GM18868 (cell line): ENCODE data around the gene TMEM217.
"Not testable (repeated sequence)": the region's sequence is repeated elsewhere in the genome, so short reads cannot be mapped to it uniquely, and the experiment has no call there.

Experiments
- ATAC-seq: cut with Tn5 transposase; IDR thresholded peaks from one replicate; pipeline ENCODE4 v1.9.1; 2021; ENCODE audit warnings: mild to moderate bottlenecking, moderate library complexity; ENCODE audit not compliant: unreplicated experiment

TMEM217 gene

DNA sequence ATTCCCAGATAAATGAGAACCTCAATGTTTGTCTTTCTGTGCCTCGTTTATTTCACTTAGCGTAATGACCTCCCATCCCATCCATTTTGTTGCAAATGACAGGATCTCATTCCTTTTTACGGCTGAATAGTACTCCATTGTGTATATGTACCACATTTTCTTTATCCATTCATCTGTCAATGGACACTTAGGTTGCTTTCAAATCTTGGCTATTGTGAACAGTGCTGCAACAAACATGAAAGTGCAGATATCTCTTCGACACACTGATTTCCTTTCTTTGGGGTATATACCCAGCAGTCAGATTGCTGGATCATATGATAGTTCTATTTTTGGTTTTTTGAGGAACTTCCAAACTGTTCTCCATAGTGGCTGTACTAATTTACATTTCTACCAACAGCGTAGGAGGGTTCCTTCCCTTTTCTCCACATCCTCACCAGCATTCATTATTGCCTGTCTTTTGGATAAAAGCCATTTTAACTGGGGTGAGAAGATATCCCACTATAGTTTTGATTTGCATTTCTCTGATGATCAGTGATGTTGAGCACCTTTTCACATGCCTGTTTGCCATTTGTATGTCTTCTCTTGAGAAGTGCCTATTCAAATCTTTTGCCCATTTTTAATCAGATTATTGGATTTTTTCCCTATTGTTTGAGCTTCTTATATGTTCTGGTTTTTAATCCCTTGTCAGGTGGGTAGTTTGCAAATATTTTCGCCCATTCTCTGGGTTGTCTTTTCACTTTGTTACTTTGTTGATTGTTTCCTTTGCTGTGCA is 71.8 kb downstream of the TMEM217 start:
- not testable (repeated sequence) for ATAC-seq

DNA sequence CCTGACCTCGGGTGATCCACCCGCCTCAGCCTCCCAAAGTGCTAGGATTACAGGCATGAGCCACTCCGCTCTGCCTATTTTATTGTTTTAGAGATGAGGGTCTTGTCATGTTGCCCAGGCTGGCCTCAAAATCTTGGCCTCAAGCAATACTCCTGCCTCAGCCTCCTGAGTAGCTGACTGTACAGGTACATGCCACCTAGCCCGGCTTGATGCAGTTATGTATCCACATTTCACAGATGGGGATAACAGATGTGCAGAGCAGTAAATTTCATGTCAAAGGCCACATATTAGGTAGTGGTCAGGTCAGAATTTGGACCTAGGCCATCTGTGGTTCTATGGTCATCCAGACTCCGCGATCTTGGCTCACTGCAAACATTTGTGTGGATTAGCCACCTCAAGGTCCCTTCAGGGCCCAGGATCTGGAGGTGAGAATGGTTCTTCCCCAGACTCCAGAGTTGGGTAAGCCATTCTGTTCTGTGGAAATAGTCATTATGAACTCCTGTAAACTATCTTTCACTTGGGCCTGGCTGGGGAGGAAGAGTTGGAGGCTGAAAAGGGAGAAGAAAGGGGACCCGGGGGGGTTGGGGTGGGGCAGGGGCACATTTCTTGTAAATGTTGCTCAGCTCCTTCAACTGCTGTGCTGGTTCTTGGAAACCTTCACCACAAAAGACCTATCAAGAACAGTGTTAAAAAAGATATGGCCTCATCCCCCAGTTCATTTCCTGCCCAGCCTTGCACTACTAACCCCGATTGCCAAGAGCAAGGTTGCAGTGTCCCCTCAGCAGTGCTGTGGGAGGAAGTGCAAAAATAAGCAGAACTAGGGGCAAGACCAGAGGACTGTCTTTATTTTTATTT is 75.0 kb downstream of the TMEM217 start:
- no peak for ATAC-seq

DNA sequence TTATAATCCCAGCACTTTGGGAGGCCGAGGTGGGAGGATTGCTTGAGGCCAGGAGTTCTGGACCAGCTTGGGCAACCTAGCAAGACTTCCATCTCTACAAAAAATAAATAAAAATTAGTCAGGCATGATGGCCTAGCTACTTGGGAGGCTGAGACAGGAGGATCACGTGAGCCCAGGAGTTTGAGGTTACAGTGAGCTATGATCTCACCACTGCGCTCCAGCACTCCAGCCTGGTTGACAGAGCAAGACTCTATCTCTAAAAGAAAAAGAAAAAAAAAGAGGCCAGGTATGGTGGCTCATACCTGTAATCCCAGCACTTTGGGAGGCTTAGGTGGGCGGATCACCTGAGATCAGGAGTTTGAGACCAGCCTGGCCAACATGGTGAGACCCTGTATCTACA is 77.3 kb downstream of the TMEM217 start:
- not testable (repeated sequence) for ATAC-seq

DNA sequence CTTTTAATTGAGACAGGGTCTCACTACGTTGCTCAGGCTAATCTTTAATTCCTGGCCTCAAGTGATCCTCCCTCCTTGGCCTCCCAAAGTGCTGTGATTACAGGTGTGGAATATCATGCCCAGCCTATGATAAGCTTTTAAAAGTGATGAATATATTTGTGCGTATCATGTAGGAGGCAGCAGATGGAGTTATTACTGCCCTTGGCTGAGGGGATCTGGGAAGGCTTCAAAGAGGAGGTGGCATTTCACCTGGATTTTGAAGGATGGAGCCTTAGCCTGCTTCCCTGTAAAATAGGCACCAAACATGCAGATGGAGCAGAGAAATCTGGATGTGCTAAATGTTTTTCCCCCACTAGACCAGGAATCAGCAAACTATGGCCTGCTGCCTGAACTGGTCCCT is 77.9 kb downstream of the TMEM217 start:
- no peak for ATAC-seq

DNA sequence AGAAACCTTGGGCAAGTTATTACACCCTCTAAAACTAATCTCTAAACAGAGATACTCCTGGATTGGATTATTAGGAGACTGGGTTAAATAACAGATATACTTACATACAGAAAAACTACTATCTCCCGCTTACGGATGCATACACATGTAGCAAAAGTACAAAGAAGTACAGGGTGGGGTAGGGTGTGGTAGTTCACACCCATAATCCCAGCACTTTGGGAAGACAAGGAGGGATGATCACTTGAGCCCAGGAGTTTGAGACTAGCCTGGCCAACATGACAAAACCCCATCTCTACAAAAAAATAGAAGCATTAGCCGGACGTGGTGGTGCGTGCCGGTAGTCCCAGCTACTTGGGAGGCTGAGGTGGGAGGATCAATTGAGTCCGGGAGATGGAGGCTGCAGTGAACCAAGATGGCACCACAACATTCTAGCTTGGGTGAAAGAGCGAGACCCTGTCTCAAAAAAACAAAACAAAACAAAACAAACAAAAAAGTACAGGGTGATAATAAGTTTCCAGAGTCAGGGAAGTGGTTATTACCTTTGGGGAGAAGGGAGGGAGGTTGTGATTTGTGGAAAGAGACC is 79.9 kb downstream of the TMEM217 start:
- no peak for ATAC-seq

DNA sequence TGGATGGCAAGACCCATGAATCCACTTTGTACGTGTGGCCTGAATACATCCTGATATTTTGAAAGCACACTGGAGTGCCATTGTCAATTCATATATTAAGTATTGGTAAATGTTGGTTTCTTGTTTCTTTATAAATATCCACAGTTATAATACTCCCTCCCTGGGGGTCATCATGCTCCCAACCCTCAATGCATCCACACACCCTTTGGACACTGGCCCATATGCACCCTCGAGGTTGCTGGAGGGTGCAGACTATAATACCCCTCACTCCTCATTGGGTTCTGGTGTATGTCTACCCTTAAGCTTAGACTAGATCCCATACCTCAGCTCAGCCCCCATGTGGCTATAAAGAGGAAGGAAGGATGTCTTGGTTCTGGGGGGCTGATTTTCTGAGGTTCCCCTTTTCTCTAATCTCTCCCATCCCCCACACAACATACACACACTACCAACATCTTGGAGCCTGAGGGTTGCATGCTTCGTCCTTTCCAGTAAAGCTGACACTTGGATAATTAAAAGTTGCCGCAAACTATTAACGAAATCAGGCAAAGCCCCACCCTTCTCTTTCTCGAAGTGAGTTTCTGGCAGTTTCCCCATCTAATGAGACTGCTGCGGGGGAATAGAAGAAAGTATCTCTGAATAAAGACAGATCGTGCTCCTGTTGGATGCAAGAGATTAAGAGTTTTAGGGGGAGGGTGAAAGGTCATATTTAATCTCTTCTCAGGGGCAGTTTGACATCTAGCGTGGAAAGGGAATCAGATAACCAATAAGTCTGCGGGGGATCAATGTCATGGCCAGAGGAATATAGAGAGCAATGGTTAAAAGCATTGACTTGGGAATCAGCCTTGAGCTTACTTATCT is 80.6 kb downstream of the TMEM217 start:
- no peak for ATAC-seq

DNA sequence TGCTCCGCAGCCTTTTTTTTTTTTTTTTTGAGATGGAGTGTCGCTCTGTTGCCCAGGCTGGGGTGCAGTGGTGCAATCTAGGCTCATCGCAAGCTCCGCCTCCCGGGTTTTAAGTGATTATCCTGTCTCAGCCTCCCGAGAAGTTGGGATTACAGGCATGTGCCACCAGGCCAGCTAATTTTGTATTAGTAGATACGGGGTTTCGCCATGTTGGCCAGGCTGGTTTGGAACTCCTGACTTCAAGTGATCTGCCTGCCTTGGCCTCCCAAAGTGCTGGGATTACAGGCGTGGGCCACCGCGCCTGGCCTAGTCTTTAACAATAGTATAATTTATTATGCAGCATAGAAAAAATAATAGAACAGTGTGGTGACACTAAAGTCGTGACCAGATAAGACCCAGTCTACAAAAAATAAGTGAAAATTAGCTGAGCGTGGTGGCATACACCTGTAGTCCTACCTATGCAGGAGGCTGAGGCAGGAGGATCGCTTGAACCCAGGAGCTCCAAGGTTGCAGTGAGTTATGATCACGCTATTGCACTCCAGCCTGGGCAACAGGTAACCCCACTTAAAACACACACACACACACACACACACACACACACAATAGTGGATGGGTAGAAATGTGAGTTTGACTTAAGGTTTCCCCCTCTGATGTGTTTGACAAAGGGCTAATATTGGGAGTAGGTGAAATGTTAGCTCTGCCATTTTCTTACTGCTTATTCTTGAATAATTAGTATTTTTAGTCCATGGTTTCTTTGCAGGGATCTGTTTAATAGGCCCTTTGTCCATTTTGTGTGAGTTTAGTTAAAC is 81.5 kb downstream of the TMEM217 start:
- ATAC-seq, result no peak

DNA sequence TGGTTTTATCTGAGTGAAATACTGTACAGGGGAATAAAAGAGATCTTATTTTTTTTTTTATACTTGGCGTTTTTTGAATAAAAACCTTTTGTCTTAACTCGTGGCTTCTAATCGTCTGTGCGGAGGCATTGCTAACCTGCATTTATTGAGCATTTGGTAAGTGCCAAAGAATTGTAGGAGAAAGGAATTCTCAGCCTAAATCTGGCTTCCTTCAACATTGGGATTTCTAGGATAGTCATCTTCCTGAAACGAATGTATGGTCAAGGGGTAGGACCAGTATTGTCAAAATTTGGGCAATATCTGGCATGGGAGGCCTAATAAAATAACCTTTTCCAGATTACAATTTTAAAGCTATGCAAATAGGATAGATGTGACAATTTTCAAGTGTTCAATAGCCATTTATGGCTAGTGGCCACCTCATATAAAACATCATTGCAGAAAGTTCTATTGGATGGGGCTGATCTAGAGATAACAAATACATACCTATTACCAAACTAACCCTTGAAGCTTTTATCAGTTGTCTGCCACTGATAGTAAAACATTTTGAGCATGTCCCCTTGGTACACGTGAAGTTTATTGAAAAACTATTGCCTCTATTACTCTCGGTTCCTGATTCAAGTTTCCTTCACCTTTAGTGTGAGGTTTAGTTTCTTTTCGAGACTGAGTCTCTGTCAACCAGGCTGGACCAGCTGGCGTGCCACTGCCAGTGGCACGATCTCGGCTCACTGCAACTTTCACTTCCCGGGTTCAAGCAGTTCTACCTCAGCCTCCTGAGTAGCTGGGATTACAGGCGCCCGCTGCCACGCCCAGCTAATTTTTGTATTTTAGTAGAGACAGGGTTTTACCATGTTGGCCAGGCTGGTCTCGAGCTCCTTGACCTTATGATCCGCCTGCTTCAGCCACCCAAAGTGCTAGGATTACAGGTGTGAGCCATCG is 82.3 kb downstream of the TMEM217 start:
- peak; percentile 62 for ATAC-seq

DNA sequence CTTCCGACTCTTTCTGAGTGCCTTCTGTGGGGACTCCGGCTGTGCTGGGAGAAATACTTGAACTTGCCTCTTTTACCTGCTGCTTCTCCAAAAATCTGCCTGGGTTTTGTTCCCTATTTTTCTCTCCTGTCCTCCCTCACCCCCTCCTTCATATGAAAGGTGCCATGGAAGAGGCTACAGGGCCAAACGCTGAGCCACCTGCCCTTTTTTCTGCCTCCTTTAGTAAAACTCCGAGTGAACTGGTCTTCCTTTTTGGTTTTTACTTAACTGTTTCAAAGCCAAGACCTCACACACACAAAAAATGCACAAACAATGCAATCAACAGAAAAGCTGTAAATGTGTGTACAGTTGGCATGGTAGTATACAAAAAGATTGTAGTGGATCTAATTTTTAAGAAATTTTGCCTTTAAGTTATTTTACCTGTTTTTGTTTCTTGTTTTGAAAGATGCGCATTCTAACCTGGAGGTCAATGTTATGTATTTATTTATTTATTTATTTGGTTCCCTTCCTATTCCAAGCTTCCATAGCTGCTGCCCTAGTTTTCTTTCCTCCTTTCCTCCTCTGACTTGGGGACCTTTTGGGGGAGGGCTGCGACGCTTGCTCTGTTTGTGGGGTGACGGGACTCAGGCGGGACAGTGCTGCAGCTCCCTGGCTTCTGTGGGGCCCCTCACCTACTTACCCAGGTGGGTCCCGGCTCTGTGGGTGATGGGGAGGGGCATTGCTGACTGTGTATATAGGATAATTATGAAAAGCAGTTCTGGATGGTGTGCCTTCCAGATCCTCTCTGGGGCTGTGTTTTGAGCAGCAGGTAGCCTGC is 83.2 kb downstream of the TMEM217 start:
- no peak for ATAC-seq

DNA sequence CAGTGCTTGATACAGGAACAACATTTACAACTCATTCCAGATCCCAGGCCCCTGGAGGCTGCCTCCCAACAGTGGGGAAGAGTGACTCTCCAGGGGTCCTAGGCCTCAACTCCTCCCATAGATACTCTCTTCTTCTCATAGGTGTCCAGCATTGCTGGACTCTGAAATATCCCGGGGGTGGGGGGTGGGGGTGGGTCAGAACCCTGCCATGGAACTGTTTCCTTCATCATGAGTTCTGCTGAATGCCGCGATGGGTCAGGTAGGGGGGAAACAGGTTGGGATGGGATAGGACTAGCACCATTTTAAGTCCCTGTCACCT is 83.8 kb downstream of the TMEM217 start:
- no peak for ATAC-seq

DNA sequence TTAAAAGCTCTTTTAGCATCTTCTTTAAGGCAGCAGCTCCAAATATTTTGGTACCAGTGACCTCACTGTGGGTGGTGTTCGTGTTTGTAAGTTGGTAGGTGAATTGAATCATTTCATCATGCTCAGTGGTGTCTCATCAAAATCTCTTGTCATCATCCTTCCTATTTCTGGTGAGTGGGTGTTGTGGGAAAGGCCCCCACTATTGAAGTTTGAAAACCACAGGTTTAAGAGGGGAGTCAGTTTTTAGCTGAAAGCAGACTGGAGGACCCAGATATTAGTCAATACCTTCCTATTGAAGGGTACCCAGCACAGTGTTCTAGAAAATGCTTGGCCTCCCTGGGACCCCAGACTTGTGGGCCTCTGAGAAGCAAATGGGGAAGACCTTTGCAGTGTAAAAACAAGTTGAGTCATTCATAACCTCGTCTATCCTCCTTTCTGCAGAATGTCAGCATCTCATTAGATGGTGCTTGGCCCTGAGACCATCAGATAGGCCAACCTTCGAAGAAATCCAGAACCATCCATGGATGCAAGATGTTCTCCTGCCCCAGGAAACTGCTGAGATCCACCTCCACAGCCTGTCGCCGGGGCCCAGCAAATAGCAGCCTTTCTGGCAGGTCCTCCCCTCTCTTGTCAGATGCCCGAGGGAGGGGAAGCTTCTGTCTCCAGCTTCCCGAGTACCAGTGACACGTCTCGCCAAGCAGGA is 84.3 kb downstream of the TMEM217 start:
- no peak for ATAC-seq

DNA sequence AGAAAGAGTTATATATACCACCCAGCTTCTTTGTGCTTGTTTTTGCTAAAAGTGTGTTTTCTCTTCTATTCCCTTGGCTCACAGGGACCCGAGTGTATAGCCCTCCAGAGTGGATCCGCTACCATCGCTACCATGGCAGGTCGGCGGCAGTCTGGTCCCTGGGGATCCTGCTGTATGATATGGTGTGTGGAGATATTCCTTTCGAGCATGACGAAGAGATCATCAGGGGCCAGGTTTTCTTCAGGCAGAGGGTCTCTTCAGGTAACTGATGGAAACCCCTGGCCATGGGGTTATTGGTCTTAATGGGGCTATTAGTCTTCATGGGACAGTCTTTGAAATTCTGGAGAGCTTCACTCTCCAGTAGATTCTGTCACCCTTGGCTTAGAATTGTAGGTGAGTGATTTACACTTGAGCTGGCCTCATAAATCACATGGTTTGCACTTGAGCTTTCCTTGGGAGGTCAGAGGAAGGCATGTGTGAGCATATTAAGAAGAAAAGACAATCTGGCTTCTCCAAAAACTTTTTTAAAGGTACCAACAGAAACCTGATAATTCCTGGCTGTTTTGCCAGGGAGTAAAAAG is 84.9 kb downstream of the TMEM217 start:
- no peak for ATAC-seq

DNA sequence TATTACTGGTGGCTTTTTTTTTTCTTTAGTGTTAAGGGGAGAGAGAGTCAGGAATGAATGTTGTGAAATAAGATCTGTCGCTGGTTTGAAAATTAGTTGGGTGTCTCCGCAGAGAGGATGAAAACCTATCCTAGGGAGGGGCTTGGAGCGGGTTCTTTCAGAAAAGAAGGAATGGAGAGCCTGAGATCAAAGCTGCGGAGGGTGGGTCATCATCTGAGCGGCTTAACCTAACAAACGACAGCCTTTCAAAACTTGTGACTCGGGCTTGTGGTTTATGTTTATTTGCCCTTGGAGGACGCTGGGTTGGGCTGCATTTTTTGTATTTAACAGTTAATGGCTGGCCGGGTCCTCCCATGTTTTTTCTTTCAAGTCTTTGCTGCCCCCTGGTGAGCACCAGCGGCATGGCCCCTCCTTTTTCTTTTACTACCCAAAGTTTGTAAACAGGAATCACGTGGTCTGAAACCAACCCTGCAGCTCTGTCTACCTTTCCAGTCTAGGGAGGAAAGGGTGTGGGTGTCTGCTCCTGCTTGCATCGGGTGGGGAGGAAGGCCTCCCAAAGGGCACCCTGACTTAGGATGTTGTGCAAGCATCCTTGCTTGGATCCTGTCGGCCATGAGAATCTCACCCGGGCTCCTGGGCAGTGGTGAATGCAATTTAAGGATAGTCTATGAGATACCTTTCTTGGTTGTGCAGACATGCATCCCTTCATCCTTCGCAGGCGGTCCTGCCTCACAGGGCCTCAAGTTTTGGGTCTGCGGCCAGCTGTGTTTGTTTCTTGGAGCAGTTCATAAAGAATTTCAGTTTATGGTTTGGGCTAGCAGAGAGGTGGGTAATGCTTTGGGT is 85.8 kb downstream of the TMEM217 start:
- no peak for ATAC-seq

DNA sequence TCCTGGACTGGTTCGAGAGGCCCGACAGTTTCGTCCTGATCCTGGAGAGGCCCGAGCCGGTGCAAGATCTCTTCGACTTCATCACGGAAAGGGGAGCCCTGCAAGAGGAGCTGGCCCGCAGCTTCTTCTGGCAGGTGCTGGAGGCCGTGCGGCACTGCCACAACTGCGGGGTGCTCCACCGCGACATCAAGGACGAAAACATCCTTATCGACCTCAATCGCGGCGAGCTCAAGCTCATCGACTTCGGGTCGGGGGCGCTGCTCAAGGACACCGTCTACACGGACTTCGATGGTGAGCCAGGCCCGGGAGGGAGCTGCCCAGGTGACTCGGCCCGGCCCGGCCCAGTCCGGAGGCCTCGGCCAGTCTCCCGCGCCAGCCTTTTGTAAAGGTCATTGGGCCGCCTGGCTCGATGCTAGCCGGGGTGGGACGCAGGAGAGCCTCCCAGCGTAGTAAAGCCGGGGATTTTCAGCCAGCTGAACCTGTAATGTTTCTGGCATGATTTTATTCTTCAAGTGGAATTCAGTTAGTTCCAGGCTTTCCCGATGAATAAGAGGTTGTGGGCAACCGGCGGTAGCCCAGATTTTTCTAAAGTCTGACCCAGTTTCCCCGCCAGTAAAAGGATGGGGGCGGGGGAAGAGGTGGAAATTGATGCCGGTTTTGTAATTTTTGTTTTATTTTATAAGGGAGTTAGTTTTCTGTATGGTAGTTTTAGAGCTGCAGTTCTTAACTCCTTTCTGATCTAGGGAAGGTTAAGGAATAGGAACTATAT is 86.6 kb downstream of the TMEM217 start:
- no peak for ATAC-seq

DNA sequence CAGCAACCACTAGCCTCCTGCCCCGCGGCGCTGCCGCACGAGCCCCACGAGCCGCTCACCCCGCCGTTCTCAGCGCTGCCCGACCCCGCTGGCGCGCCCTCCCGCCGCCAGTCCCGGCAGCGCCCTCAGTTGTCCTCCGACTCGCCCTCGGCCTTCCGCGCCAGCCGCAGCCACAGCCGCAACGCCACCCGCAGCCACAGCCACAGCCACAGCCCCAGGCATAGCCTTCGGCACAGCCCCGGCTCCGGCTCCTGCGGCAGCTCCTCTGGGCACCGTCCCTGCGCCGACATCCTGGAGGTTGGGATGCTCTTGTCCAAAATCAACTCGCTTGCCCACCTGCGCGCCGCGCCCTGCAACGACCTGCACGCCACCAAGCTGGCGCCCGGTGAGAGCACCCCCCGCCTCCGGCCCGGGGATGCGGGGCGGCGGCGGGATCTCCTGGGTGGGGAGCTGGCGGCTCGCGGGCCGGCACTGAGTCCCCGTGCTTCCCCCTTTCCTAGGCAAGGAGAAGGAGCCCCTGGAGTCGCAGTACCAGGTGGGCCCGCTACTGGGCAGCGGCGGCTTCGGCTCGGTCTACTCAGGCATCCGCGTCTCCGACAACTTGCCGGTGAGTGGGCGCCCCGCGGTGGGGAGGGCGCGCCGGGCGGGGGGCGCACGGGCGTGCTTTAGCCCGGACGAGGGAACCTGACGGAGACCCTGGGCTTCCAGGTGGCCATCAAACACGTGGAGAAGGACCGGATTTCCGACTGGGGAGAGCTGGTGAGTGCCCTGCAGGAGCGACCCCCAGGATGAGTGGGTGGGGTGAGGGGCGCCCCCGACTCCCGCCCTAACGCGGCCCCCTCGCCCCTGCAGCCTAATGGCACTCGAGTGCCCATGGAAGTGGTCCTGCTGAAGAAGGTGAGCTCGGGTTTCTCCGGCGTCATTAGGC is 87.4 kb downstream of the TMEM217 start:
- ATAC-seq, result peak; percentile 21
